HepG2 (cell line): ENCODE data around the gene CAMKV. TPM values are rescaled to one million over a fixed set of nuclear protein-coding genes. Genes with fewer than 3 reads are reported as not detected.

Source experiments
- AKNA ChIP-seq: sonication (generic); formaldehyde crosslinking; IDR thresholded peaks from 2 replicates; pipeline ENCODE4 v1.4.0; 2020; ENCODE audit warnings: missing genetic modification reagents, borderline replicate concordance
- FOXA1 ChIP-seq, 2 experiments: fragments of 450-650 bp in 1 of 2; sonication (generic) in 1 of 2; formaldehyde crosslinking in 1 of 2; IDR thresholded peaks; 2 replicates each; pipeline versions ENCODE4 v1.4.0 to v1.6.1; 2016 to 2020; ENCODE audit warnings: missing genetic modification reagents in 1 of 2
- KDM3A ChIP-seq: IDR thresholded peaks from 2 replicates; pipeline ENCODE4 v1.6.1; 2018; ENCODE audit warnings: low read depth, missing compliant biosample characterization
- MIER2 ChIP-seq: IDR thresholded peaks from 2 replicates; pipeline ENCODE4 v1.6.1; 2016; ENCODE audit warnings: missing biosample characterization, missing genetic modification reagents
- MIXL1 ChIP-seq: IDR thresholded peaks from 2 replicates; pipeline ENCODE4 v1.6.1; 2016
- MXD4 ChIP-seq: IDR thresholded peaks from 2 replicates; pipeline ENCODE4 v1.6.1; 2016; ENCODE audit warnings: mild to moderate bottlenecking, missing biosample characterization, missing genetic modification reagents
- SNRNP70 ChIP-seq: fragments of 200-400 bp; formaldehyde crosslinking; IDR thresholded peaks from 2 replicates; pipeline ENCODE4 v1.6.1; 2017; ENCODE audit warnings: mild to moderate bottlenecking, low read depth, low read length, moderate library complexity
- TEAD2 ChIP-seq: sonication (generic); formaldehyde crosslinking; IDR thresholded peaks from 2 replicates; pipeline ENCODE4 v1.9.0; 2021; ENCODE audit warnings: missing genetic modification reagents
- THAP9 ChIP-seq: sonication (generic); formaldehyde crosslinking; IDR thresholded peaks from 2 replicates; pipeline ENCODE4; 2020; ENCODE audit warnings: missing genetic modification reagents, mild to moderate bottlenecking, borderline replicate concordance
- WIZ ChIP-seq: sonication (generic); formaldehyde crosslinking; IDR thresholded peaks from 2 replicates; pipeline ENCODE4 v1.5.1; 2020; ENCODE audit warnings: mild to moderate bottlenecking, missing genetic modification reagents
- ZBTB26 ChIP-seq: IDR thresholded peaks from 2 replicates; pipeline ENCODE4 v1.6.1; 2016; ENCODE audit warnings: missing compliant biosample characterization, missing genetic modification reagents, borderline replicate concordance
- ZBTB42 ChIP-seq: sonication (generic); formaldehyde crosslinking; IDR thresholded peaks from 2 replicates; pipeline ENCODE4 v1.5.0; 2020; ENCODE audit warnings: mild to moderate bottlenecking, missing genetic modification reagents
- ZNF20 ChIP-seq: sonication (generic); formaldehyde crosslinking; IDR thresholded peaks from 2 replicates; pipeline ENCODE4 v1.4.0; 2020; ENCODE audit warnings: mild to moderate bottlenecking, moderate library complexity, missing genetic modification reagents
- ZNF567 ChIP-seq: sonication (generic); formaldehyde crosslinking; IDR thresholded peaks from 2 replicates; pipeline ENCODE4 v1.8.1; 2023; ENCODE audit warnings: mild to moderate bottlenecking, missing genetic modification reagents, borderline replicate concordance
- ZNF607 ChIP-seq: sonication (generic); formaldehyde crosslinking; IDR thresholded peaks from 2 replicates; pipeline ENCODE4 v1.5.1; 2020; ENCODE audit warnings: missing genetic modification reagents, mild to moderate bottlenecking, borderline replicate concordance
- ZNF614 ChIP-seq: IDR thresholded peaks from 2 replicates; pipeline ENCODE4 v1.6.1; 2018; ENCODE audit warnings: missing biosample characterization, missing genetic modification reagents, inconsistent platforms, borderline replicate concordance
- ZNF619 ChIP-seq: sonication (generic); formaldehyde crosslinking; IDR thresholded peaks from 2 replicates; pipeline ENCODE4 v1.4.0; 2020; ENCODE audit warnings: mild to moderate bottlenecking, missing genetic modification reagents
- polyA plus RNA-seq, 8 experiments: library from polyadenylated mRNA; depleted of rRNA in 3 of 8; stranded (reverse) in 7 of 8; unstranded in 1 of 8; fragments of >200 nt; fragmentation: Illumina TruSeq in 4 of 8; extraction: Trizol in 4 of 8; gene quantifications; 2 replicates each; pipeline versions ENCODE4 v1.2.1 to v1.2.3, GENCODE V29; 2011 to 2016; ENCODE audit warnings: low read depth in 4 of 8, missing spikeins in 1 of 8, mixed read lengths in 1 of 8; ENCODE audit not compliant: insufficient read depth in 1 of 8
- total RNA-seq, 5 experiments: library from RNA; depleted of rRNA; stranded (reverse); fragments of >200 nt; fragmentation: Illumina TruSeq; extraction: Trizol; gene quantifications; 2 replicates each; pipeline ENCODE4 v1.2.3, GENCODE V29; 2016; ENCODE audit warnings: low read depth in 1 of 5
- TF ChIP-seq, protein P1 (sequence below): sonication (generic); formaldehyde crosslinking; IDR thresholded peaks from 2 replicates; pipeline ENCODE4 v1.8.1; 2022; ENCODE audit warnings: mild to moderate bottlenecking, missing genetic modification reagents

The CAMKV gene
- total and polyA plus RNA-seq, 2 of the 13 experiments (the other 11 are each of a cell fraction or from before 2014, with no cell fraction given): 0.13 to 0.15 TPM

GRCh38 chr3:49873623-49874022 lies 3.9 kb upstream of the CAMKV start (continued):
- TF ChIP-seq, protein P1, sequence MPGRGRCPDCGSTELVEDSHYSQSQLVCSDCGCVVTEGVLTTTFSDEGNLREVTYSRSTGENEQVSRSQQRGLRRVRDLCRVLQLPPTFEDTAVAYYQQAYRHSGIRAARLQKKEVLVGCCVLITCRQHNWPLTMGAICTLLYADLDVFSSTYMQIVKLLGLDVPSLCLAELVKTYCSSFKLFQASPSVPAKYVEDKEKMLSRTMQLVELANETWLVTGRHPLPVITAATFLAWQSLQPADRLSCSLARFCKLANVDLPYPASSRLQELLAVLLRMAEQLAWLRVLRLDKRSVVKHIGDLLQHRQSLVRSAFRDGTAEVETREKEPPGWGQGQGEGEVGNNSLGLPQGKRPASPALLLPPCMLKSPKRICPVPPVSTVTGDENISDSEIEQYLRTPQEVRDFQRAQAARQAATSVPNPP: no peak
- TF ChIP-seq MXD4 (CRISPR knock-in tag) (peak; percentile 35; the same call in 1 of the 2 replicates), AKNA (no peak), MIER2 (CRISPR knock-in tag) (peak; percentile 88), FOXA1 (IDR thresholded peaks at IDR 0.05) (no peak), FOXA1 (CRISPR knock-in tag; IDR thresholded peaks at IDR 0.05) (no peak), ZNF607 (CRISPR knock-in tag) (no peak), ZNF20 (CRISPR knock-in tag) (no peak), MIXL1 (CRISPR knock-in tag) (no peak), ZNF567 (CRISPR knock-in tag) (no peak), ZBTB26 (peak; percentile 48; the same call in 1 of the 2 replicates), KDM3A (CRISPR knock-in tag) (no peak; the same call in 1 of the 2 replicates), ZNF614 (CRISPR knock-in tag) (peak; percentile 45; the same call in 1 of the 2 replicates), TEAD2 (CRISPR knock-in tag) (no peak), ZBTB42 (CRISPR knock-in tag) (no peak), SNRNP70 (no peak), ZNF619 (CRISPR knock-in tag) (0 out of 2 replicates have a peak, but pooled peaks have one; percentile 22), THAP9 (CRISPR knock-in tag) (peak; percentile 48; the same call in 1 of the 2 replicates), WIZ (CRISPR knock-in tag) (0 out of 2 replicates have a peak, but pooled peaks have one; percentile 32)
